GM19193 (cell line): Measurements from ENCODE around the gene CABP4.
A peak's percentile ranks its signal among the peaks of the same experiment; 100 is the strongest.

Experiments
- POLR2A ChIP-seq: IDR thresholded peaks from 4 replicates; pipeline ENCODE4 v1.6.1; 2011; ENCODE audit not compliant: insufficient read depth, insufficient read length; ENCODE audit errors: extremely low read depth

CABP4 gene

DNA sequence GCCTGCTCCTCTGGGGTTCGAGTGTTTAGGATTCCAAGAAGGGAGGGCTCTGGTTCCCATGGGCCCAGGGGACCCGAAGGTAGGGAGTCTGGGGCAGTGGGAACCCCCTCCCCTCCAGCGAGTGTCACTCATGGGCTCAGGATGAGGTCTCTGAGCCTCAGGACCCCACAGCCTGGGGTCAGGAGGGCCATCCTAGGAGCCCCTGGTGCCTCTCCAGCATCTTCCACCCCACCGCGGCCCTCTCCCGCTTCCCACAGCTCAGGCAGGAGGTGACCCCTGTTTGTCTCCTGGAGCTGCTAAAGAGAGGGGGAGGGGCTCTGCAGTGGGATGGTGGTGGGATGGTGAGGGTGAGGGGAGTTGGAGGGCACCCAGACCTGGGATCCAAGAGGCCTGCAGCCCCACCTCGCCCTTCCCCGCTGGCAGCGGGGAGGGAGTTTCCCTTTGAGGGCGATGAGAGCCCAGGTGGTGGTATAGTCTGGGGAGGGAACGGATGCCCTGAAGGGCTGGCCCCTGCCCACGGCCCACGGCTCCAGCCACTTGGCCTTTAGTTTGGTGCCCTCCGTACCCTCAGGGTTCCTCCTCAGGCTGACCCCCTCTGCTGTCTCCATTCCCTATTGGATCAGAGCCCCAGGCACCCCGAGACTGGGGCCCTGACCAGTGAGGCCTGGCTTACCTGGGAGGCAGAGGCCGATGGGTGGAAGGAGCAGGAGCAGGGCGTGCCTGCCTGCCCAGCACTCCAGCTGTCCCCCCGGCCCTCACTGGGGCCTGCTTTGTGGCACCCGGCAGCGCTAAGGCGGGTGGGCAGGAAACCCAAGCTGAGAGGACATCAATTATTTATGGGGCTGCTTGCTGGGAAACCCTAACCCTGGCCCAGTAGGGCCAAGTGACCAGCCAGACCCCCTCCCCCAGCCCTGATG is 1.1 kb upstream of the CABP4 start:
- no peak for TF ChIP-seq POLR2A

DNA sequence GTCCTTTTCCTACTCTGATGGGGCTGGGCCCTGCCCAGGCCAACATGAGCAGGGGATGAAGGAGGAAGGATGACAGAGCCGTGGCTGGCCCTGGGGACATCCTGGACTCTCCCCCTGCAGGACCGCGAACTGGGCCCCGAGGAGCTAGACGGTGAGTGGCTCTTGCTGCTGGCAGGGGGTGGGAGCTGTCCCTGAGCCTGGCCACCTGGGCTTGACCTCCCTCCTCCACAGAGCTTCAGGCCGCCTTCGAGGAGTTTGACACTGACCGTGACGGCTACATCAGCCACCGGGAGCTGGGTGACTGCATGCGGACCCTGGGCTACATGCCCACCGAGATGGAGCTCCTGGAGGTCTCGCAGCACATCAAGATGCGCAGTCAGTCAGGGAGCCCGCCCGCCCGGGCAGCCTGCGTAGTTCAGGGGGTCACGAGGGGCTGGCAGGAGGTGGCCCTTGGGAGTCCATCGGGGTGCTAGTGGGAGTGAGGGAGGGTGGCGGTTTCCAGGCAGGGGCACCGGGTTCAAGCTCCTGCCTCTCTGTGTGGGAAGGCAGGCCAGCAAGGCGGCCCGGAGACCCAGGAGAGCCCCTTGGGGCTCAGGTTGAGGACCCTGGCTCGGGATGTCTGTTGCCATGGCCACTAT is 1.0 kb downstream of the CABP4 start:
- no peak for TF ChIP-seq POLR2A

- no peak for TF ChIP-seq POLR2A
Measured at GRCh38 chr11:67457453-67457852, 2.3 kb downstream of the CABP4 start.

- no peak for TF ChIP-seq POLR2A
Measured at GRCh38 chr11:67458266-67458665, 3.1 kb downstream of the CABP4 start.

DNA sequence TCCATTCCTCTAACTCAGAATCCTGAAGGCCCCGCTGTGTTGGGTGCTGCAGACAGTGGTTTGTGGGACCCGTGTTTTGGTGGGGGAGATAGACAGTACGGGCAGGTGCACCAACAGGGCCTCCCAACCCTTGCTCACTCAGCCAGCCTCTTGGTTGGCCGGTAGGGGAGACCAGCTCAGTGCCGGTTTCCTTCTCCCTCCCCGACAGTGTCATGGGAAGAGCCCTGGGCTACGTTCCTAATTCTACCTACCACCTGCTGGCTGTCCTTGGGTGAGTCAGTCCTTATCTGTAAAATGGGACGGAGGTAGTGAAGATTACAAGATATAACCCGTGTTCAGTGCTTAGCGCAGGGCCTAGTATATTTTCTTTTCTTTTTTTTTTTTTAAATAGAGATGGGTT is 8.0 kb downstream of the CABP4 start:
- TF ChIP-seq POLR2A, result no peak

- TF ChIP-seq POLR2A, result no peak
Measured at GRCh38 chr11:67463680-67464410, 8.7 kb downstream of the CABP4 start.

GRCh38 chr11:67464411-67465188 is 9.4 kb downstream of the CABP4 start:
- TF ChIP-seq POLR2A, result peak; percentile 88

DNA sequence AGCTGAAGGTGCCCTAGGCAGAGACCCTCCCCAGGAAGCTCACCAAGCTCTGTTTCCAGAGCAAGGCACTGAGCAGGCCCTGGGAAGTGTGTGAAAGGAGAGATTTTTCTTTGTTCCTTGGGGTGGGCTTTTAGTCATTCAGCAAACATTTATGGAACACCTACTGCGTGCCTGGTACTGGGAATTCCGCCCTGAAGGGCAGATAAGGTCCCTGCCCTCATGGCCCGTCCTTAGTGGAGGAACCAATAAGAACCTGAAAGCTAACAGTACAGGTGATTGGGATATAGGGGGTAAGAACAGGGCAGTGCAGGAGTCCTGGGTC is 10.0 kb downstream of the CABP4 start:
- no peak for TF ChIP-seq POLR2A

GRCh38 chr11:67466367-67466766 is 11.2 kb downstream of the CABP4 start:
- no peak for TF ChIP-seq POLR2A

DNA sequence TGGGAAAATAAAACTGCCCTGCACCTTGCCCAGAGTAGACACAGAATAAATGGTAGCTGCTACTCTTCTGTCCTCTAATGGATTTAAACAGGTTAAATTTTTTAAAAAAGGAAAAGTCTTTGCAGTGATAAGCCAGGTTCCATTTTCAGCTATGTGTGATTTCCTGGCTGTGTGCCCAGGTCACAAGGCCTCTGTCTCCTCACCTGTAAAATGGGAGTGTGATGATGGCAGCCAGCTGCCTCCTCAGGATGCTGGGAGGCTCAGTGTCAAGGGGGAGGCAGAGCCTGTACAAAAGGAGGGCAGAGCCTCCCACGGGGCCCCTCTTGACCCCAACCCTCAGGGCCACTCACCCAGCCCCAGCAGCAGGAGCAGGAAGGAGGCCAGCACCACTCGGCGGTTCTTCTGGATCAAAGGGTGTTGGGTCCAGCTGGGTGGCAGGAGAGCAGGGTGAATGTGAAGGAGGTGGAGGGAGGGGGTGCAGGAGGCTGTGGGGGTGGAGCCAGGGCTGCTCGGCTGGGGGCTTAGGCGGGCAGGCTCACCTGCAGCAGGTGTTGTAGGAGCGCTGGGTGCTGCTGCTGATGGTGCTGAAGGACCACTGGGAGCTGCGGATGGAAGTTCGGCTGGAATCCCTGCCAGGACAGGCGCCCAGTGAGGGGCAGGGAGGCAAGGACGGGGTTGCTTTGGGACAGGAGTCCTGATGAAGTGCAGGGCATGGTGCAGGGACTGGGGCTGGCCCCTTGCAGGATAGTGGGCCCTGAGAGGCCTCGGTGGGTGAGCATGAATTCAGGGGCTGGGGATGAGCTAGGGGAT is 12.0 kb downstream of the CABP4 start:
- TF ChIP-seq POLR2A, result no peak

GRCh38 chr11:67468056-67468455 is 12.9 kb downstream of the CABP4 start:
- TF ChIP-seq POLR2A, result no peak

GRCh38 chr11:67468456-67468758 is 13.3 kb downstream of the CABP4 start:
- no peak for TF ChIP-seq POLR2A

DNA sequence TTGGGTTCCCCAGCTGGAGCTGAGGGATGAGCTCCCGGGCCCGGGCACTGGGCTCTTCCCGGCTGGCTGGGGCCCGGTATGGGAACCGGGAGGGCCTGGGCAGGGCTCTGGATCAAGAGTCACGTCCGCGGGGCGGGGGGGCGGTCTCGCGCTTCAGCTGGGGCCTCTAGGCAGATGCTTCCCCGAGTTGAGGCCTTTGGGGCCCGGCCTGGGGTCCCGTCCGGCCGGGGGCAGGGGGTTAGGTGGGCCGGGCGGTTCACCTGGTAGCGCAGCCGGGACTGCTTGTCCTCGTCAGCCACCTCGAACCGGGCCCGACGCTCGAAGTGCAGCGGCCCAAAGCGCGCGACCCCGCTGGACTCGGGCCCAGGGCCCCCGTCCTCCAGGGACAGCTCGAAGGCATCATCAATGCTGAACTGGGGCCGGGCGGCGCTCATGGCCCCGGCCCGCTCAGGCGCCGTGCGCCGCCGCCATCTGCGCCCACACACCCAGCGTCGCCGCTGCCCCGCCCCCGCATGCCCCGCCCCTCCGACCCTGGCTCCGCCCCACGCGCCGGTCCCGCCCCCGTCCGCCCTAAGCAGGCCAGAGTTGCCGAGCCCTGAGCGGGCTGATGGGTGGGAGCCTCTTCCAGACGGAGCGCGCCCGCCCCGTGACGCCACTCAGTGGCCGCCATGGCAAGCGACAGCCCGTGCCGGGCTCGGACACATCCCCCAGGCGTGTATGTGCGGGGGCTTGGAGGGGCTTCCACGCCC is 13.8 kb downstream of the CABP4 start, which contains the start of gene TMEM134:
Gene TMEM134, minus strand, starts transcription at position 493 of the 749 bp plus-strand sequence. Its CDS starts 59 bp downstream, at position 434.
- TF ChIP-seq POLR2A, result peak; percentile 81

DNA sequence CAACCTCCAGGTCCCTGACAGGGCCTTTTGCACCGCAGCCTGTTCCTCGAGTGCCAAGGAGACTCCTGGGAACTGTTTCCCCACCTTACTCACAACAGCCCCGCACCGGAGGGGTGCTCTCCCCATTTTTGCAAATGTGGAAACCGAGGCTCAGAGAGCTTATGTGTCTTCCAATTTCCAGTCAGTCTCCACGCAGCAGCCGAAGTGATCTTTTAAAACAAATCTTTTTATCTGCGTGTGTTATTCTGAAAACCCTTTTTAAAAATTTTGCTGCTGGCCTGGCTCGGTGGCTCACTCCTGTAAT is 14.3 kb downstream of the CABP4 start:
- TF ChIP-seq POLR2A, result no peak
